A673 (cell line): ENCODE results near the gene DNMT3A. TPM values are rescaled to one million over a fixed set of nuclear protein-coding genes. Genes with fewer than 3 reads are reported as not detected.

Source experiments
- BruUV-seq: library from RNA; stranded (reverse); fragments of 400-500 nt; replicated peaks from 2 replicates; lab custom pipeline; 2021; lab: Mats Ljungman, UMichigan
- CTCF ChIA-PET: fragments of 300-600 bp; sonication (Branson Sonifier 250); formaldehyde crosslinking; loops from one replicate; lab custom pipeline; 2022; ENCODE audit warnings: antibody characterized with exemption; lab: Charles Lee
- POLR2A ChIA-PET: fragments of 300-600 bp; sonication (Branson Sonifier 250); formaldehyde crosslinking; loops from one replicate; lab custom pipeline; 2022; ENCODE audit warnings: antibody characterized with exemption; ENCODE audit not compliant: low non-redundant PET; lab: Charles Lee
- DNase-seq: peaks from one replicate; pipeline ENCODE4 v3.0.0-alpha.2; 2015; ENCODE audit warnings: low spot score
- H3K27ac ChIP-seq: fragments of 200-600 bp; sonication (generic); 2 replicates; pipeline ENCODE4 v1.5.1; 2016; ENCODE audit warnings: mixed run types, low read depth, mild to moderate bottlenecking, mixed read lengths, antibody characterized with exemption, low read length; ENCODE audit not compliant: poor library complexity, severe bottlenecking
- H3K27me3 ChIP-seq: fragments of 200-600 bp; sonication (generic); replicated peaks from 2 replicates; pipeline ENCODE4 v1.6.1; 2017; ENCODE audit warnings: mixed run types, low read depth, mild to moderate bottlenecking, mixed read lengths, antibody characterized with exemption, low read length; ENCODE audit not compliant: insufficient read depth, poor library complexity
- H3K36me3 ChIP-seq: fragments of 200-600 bp; sonication (generic); 2 replicates; pipeline ENCODE4 v1.6.1; 2016; ENCODE audit warnings: mixed run types, mild to moderate bottlenecking, mixed read lengths, antibody characterized with exemption, low read length; ENCODE audit not compliant: insufficient read depth, poor library complexity, severe bottlenecking
- H3K4me1 ChIP-seq: fragments of 200-600 bp; sonication (generic); 2 replicates; pipeline ENCODE4 v1.6.1; 2017; ENCODE audit warnings: mixed run types, mild to moderate bottlenecking, mixed read lengths, antibody characterized with exemption, low read length; ENCODE audit not compliant: insufficient read depth, poor library complexity, severe bottlenecking
- H3K4me3 ChIP-seq: fragments of 200-600 bp; sonication (generic); 2 replicates; pipeline ENCODE4 v1.5.1; 2016; ENCODE audit warnings: low read depth, mixed run types, mild to moderate bottlenecking, mixed read lengths, low read length; ENCODE audit not compliant: poor library complexity, severe bottlenecking
- H3K9me3 ChIP-seq: fragments of 200-600 bp; sonication (generic); 2 replicates; pipeline ENCODE4 v1.6.1; 2016; ENCODE audit warnings: mixed run types, low read depth, mild to moderate bottlenecking, mixed read lengths, antibody characterized with exemption, low read length; ENCODE audit not compliant: poor library complexity, severe bottlenecking
- EZH2 ChIP-seq: fragments of 200-600 bp; sonication (generic); IDR thresholded peaks from 2 replicates; pipeline ENCODE4 v1.6.1; 2017; ENCODE audit warnings: borderline replicate concordance, low read depth, mild to moderate bottlenecking, mixed read lengths, antibody characterized with exemption, low read length; ENCODE audit not compliant: poor library complexity, severe bottlenecking
- intact Hi-C: fragments of 100-400 bp; cut with micrococcal nuclease; formaldehyde crosslinking; loops from one replicate; pipeline ENCODE4 v1.10.0; 2022; ENCODE audit not compliant: unreplicated experiment
- total RNA-seq: library from RNA; stranded (reverse); gene quantifications from 2 replicates; pipeline ENCODE4 v1.2.3, GENCODE V29; 2021
- TF ChIP-seq, protein P1 (sequence below): fragments of 300-800, 200-600 bp; sonication (generic); conservative IDR thresholded peaks from 2 replicates; pipeline ENCODE4 v1.5.1; 2017; ENCODE audit warnings: low read depth, mild to moderate bottlenecking, antibody characterized with exemption, low read length, moderate library complexity, mixed read lengths

The DNMT3A gene
- total RNA-seq, 1 experiment from 2014 or later = 109 TPM

DNA sequence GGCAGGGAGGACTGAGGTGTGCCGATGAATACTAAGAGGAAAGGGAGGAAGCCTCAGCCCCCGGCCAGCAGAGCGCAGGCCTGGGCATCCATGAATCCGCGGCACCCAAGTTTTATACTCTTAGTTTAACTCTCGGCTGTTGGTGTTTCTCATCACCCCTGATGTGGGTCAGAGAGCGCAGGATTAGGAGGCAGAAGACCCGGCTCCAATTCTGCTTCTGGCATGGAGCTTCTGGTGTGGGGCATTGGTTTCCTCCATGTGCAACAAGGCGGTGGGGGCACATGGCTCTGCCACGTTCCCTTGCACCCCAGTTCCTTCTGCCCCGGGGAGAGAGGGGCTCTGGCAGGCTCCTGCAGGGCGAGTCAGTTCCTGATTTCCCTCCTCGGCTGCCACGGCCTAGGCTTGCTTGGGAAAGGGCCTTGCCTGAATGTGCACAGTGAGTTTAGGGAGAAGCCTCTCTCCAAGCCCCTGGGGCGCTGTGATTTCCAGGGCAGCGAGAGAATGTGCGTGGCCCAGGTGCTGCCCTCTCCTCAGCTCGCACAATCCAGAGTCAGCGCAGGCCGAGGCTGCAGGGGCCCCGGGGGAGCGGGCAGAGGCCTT is 36.2 kb upstream of the DNMT3A start:
- TF ChIP-seq, protein P1, sequence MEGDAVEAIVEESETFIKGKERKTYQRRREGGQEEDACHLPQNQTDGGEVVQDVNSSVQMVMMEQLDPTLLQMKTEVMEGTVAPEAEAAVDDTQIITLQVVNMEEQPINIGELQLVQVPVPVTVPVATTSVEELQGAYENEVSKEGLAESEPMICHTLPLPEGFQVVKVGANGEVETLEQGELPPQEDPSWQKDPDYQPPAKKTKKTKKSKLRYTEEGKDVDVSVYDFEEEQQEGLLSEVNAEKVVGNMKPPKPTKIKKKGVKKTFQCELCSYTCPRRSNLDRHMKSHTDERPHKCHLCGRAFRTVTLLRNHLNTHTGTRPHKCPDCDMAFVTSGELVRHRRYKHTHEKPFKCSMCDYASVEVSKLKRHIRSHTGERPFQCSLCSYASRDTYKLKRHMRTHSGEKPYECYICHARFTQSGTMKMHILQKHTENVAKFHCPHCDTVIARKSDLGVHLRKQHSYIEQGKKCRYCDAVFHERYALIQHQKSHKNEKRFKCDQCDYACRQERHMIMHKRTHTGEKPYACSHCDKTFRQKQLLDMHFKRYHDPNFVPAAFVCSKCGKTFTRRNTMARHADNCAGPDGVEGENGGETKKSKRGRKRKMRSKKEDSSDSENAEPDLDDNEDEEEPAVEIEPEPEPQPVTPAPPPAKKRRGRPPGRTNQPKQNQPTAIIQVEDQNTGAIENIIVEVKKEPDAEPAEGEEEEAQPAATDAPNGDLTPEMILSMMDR = no peak
- TF ChIP-seq EZH2 = no peak
- Histone ChIP-seq H3K36me3 (no peaks in the 10 kb centered on the region), H3K4me3 (no peak overlapping the region), H3K4me1 (peaks cover 13% of the 10 kb centered on the region), H3K27ac (no peak overlapping the region), H3K9me3 (no peaks in the 10 kb centered on the region), H3K27me3 (no peaks in the 10 kb centered on the region)
- intact Hi-C loops = loop anchor here (5.0 kb wide), 1 partner anchor 144 kb away; no protein-coding TSS in a partner anchor
- ChIA-PET CTCF (no interaction called here), POLR2A (no interaction called here)
- BruUV-seq = no TSS peak
- DNase-seq = no peak

DNA sequence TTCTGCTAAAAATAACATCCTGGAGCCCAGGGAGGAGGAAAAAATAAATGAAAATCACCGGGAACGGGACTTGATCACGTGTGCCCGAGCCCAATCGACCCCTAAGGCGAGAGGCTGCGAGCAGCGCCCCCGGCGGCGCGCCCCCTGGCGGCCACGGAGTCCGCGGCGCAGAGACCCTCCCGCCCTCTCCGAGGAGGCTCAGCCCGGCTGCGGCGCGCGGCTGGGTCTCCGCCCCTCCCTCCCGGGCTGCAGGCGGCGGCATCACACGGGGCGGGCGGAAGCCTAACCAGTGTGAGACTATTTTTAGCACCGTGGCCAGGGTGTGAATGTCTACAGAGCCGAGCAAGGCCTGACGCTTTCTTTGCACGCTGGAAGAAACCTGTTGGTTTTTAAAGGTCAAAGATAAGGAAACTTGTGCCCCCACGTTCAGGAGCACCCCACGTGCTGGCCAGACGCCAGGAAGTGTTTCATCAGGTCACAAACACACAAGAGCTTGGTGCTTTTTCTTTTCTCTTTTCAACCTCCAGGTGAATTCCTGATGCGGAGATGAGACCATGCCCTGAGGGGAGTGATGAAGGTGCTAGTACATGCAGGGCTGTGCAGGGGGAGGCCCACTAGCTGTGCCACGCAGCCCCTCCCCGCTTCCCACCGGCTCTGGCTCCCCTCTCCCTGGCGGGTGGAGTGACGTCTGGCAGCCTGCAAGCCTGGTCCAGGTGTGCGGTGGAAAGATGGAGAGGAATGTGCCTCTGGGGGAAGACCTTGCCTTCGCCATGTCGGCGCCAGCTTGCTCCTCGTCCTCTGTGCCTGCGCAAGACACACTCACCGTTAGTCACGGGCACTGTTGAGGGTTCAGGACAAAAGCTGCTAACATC is 35.3 kb upstream of the DNMT3A start:
- DNase-seq = peak; percentile 96
- no peak for TF ChIP-seq EZH2
- TF ChIP-seq, protein P1 = peak; percentile 86
- no TSS peak for BruUV-seq
- H3K36me3 ChIP-seq = no peaks in the 10 kb centered on the region
- no peaks in the 10 kb centered on the region for H3K27me3 ChIP-seq
- POLR2A ChIA-PET = no interaction called here
- H3K4me1 ChIP-seq = peaks cover 13% of the 10 kb centered on the region
- CTCF ChIA-PET = interaction anchor here (1.2 to 1.4 kb wide), 2 partner anchors 15 to 68 kb away, joined by 5 to 14 read pairs; no protein-coding TSS in a partner anchor
- H3K4me3 ChIP-seq = peak overlapping the region; percentile 14
- H3K9me3 ChIP-seq = no peaks in the 10 kb centered on the region
- peak overlapping the region; percentile 44 for H3K27ac ChIP-seq
- intact Hi-C loops = loop anchor here (5.0 kb wide), 1 partner anchor 145 kb away; no protein-coding TSS in a partner anchor

DNA sequence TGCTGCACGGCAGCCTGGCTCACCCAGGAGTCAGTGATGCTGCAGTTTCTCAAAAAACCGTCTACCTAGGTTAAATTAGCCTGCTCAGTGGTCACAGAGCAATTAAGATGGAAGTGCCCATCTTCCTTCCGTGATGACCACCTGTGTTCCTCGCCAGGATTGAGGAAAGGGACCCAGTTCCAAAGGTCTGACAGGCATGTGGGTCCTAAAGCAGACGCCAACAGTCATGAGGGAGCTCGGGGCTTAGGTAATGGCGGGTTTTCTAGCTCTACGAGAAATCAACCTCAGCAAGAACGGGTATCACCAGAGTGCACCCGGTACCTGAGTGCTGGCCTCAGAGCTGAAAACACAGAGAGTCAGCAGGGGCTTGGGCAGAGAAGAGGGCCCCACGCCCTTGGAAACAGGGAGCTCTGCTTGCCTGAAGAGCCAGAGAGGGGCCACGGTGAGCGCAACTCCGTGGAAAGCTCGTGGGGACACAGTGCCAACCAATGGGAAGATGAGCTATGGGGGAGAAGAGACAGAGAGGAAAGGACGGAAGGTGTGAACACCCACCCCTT is 34.3 kb upstream of the DNMT3A start:
- Histone ChIP-seq H3K4me3 (peak overlapping the region; percentile 14), H3K9me3 (no peaks in the 10 kb centered on the region), H3K27me3 (no peaks in the 10 kb centered on the region), H3K27ac (no peak overlapping the region), H3K4me1 (peaks cover 13% of the 10 kb centered on the region), H3K36me3 (no peaks in the 10 kb centered on the region)
- DNase-seq = no peak
- POLR2A ChIA-PET = interaction anchor here (0.7 kb wide), 1 partner anchor 85 kb away, joined by 3 read pairs; no protein-coding TSS in a partner anchor
- no TSS peak for BruUV-seq
- intact Hi-C loops = loop anchor here (5.0 kb wide), 1 partner anchor 146 kb away; no protein-coding TSS in a partner anchor
- CTCF ChIA-PET = interaction anchor here (0.9 to 1.4 kb wide), 3 partner anchors 11 to 67 kb away, joined by 4 to 14 read pairs (median 5); no protein-coding TSS in a partner anchor
- no peak for TF ChIP-seq EZH2
- TF ChIP-seq, protein P1 = no peak
